Inferior parietal cortex (tissue), 1 donor: ENCODE data around the gene DOP1A.

Experiments
- DNase-seq: peaks from one replicate; pipeline ENCODE4 v3.0.0-alpha.2; 2016; ENCODE audit errors: extremely low spot score

The DOP1A gene

DNA sequence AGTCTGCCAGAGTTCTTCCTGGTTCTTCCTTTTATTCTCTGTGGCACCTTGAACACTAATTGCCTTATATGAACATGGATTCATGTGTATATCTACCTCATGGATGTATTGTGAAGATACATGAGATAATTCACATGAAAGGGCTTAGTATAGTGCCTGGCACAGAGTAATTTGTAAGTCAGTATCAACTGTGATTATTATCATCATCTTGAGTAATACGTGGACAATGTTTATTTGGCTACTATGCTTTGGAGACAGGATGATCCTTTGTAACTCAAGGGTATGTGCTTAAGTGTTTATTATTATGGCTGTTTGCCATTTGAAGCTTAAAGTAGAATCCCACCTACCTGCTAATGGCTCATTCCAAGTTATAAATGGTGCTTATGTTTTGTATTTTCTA is 16.0 kb downstream of the DOP1A start:
- DNase-seq: no peak

DNA sequence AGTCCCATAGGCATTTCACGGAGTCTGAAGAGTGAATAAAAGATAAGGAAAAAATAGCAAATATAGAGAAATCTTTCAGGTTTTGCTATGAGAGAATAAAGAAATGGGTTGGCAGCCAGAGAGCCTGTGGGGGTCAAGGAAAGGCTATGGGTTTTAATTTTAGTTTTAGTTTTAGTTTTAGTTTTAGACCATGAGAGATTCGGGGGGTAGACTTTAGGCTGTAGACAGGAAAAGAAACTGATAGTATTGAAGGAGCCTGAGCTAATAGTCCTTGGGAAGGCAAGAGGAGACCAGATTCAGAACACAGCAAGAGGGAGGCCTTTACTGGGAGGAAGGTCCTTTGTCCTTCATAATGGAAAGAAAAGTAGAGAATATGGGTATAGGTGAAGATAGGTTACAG is 19.3 kb downstream of the DOP1A start:
- no peak for DNase-seq

DNA sequence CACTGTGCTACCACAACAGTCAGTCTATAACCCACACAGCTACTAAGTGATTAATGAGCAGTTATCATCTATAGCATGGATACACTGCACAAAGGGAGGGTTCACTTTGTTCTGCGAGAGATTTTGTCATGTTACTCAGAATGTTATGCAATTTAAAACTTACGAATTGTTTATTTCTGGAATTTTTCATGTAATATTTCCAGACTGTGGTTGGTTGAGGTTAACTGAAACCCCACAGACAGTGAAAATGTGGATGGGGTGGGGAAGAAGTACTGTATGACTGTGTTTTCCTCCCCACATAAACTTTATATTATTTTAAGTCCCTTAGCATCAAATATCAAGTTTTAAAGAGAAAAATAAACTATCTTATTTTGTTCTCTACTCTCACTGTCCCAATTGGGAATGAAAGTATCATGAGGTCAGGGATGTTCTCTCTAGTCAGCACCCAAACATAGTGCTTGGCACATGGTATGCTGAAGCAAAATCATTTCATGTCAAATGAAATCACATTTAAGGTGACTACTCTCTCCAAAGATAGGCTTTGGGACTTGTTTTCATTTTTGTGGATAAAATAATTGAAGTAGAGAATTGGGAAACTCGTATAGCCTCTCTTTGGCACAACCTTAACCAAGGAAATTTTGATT is 25.4 kb downstream of the DOP1A start:
- DNase-seq: no peak

DNA sequence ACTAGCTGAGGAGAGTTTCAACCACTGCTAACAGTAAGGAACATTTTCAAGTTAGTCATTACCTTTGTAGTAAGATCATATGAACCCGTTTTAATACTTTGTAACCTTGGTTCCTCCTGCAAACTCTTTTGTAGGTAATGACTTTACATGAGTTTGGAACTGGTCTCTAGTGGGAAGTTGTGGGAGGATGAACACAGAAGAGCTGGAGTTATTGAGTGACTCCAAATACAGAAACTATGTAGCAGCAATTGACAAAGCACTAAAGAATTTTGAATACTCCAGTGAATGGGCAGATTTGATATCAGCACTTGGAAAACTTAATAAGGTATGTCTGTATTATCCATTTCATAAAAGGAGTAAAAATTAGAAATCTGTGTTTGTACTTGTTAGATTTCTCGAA is 29.3 kb downstream of the DOP1A start:
- no peak for DNase-seq

DNA sequence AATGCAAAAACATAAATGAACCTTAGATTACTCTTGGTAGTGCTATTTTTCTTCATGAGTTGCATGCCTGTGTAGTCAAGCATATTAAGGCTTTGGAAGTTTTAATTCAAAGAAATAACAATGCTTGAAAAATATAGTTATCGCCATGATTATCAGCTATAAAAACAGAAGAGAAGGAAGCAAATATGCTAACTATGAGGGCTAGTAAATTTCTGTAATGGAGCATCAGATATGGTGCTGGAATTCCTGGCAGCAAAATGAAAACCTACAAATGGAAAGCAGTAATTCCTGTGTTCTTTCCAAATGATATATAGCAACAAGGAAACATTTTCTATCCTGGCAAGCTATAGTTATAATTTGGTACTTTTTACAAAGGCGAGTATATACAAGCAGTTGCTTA is 29.7 kb downstream of the DOP1A start:
- DNase-seq: no peak

DNA sequence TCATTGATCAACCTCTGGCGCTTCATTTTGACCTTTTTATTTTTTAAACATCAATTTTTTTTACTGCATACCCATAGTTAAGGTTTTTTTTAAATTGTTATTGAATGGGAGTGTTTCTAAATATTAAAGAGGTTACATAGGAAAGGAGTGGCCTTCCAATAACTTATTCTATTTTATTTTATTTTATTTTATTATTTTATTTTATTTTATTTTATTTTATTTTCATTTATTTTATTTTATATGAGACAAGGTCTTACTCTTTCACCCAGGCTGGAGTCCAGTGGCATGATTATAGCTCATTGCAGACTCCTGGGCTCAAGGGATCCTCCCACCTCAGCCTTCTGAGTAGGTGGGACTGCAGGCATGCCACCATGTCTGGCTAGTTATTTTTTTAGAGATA is 30.2 kb downstream of the DOP1A start:
- DNase-seq: no peak

DNA sequence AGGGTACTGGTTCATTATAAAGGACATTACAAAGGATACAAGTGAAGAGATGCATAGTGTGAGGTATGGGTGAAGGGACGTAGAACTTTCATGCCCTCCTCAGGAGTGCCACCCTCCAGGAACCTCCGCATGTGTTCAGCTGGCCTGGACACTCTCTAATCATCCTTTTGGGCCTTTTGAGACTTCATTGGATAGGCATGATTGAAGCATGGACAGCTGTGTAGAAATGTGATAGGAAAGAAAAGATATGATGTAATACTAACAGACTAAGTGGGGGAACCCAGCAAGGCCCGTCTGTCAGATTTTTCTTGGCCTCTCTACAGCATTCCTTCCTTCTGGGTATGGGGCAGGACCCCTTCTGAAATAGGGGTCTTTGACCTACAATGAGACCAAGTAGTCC is 31.1 kb downstream of the DOP1A start:
- DNase-seq: no peak

DNA sequence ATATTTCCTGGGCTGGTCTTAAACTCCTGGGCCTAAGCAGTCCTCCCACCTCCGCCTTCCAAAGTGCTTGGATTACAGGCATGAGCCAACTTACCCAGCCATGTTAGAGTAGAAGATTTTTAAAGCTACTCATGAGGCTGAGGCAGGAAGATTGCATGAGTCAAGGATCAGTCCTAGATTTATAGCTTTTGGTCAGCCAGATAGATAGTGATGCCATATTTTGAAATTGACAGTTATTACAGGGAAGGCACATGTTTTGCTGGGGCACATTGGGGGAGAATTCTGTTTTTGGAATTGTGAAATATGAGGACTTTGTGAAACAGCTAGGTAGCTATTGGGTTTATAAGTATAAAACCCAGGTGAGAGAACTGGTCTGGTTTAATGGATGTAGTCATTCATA is 40.9 kb downstream of the DOP1A start:
- DNase-seq: no peak

DNA sequence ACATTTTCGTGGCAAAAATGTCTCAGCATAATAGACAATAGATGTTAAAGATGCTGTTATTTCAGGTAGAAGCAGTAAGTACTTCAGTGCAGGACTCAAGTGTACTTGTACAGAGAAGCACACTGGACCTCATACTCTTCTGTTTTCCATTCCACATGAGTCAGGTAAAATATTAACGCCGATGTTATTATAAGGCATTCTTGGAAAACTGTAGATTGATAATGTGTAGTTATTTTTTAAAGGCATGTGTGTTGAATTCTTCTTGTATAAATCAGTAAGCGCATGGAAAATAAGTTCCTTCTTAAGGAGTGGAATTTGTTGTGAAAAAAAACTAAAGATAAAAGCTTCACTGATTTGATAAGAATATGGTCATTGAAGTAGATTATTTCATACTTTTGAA is 45.8 kb downstream of the DOP1A start:
- DNase-seq: no peak

DNA sequence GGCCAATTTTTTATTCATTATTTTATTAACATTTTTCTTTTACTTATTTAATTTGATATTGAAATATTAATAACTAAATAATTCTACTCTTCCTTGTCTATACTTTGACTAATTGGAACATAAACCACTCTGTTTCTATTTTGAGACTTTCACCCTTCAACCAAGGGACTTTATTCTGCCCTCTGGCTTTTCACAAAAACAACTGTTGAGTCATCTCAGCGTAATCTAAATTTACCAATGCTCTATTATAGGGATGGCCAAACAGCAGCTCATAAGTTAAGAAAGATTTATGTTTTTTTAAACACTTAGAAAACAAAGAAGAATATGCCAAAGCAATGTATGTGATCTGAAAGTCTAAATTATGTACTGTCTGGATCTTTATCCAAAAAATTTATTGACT is 46.7 kb downstream of the DOP1A start:
- DNase-seq: no peak

DNA sequence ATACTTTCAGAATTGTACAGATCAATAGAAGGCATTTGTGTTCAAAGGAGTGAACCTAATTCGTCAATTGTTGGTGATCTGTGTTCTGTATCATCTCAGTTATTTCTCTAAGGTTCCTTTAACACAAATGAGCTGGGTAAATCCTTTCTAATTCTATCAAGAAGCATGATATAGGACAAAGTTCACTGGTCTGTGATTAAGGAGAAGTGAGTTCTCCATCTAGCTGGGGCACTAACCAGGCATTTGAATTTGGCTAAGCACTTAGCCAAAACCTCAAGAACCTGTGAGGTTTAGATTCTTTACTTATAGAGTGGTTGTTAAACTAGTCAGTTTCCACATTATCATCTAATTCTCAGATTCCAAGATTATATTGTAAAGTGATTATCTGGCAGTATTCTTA is 50.3 kb downstream of the DOP1A start:
- DNase-seq: no peak

DNA sequence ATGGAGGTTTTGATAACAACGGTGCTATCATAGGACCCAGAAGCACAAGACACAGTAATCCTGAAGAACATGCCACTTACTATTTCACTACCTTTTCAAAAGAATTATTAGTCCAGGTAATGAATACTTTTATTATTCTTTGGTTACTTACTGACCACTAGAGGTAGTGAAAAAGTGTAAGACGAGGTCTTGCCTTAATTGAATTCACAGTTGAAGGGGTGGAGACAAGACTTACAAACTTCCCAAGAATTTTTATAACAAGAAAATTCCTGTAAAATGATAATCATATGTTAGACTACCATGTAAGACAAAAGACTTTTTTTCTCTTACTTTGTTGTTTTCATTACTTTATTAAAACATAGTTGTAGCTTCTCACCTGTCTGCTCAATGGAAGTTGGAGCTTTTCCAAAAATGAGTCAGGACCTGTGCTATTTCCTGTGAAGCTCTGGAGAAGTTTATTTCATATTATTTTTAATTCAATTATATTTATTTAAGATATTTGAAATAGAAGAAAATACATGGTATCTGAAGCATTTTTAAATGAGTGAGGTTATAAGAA is 52.4 kb downstream of the DOP1A start:
- DNase-seq: no peak

DNA sequence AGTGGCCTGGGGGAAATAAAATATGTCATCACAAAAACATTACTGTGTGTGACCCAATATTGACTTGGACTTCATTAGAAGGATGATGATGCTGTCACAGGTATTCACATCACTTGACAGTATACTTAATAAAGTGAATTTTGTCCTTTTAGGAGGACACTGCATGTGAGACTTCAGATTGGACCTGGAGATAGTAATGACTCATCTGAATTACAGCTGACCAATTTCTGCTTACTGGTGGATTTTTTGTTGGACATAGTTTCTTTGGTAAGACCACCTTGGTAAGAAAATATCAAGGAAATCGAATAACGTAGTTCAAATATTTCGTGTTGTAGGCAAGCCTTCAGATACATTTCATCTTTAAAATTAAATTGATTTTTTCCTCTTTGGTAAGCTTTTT is 57.1 kb downstream of the DOP1A start:
- no peak for DNase-seq

DNA sequence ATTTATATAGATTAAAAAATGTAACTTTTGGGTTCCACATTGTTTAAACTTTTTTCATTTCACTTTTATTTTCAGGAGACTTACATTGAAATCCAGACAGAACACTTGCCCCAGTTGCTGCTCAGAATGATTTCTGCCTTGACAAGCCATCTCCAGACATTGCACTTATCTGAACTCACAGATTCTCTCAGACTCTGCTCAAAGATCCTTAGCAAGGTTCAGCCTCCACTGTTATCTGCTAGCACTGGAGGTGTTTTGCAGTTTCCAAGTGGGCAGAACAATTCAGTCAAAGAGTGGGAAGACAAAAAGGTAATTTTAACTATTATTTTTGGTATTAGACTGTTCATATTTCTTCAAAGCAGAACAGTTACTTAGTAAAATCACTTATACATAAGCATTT is 58.0 kb downstream of the DOP1A start:
- no peak for DNase-seq

DNA sequence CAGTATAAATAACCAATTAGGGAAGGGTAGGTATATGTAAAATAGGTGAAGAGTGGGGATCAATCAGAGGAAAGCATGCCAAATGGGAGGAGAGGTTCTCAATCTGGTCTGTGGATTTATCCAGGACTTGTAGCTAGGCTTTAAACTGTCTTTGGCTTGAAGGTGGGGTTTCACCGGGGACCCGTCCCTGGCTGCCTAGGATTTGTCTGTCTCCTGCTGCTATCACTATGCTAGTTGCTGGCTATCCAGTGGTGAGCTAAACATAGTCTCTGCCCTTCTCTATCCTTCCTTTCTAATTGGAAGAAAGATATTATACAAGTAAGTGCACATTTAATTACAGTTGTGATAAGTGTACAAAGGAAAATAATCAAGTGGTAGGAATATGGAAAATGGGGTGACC is 58.8 kb downstream of the DOP1A start:
- no peak for DNase-seq

DNA sequence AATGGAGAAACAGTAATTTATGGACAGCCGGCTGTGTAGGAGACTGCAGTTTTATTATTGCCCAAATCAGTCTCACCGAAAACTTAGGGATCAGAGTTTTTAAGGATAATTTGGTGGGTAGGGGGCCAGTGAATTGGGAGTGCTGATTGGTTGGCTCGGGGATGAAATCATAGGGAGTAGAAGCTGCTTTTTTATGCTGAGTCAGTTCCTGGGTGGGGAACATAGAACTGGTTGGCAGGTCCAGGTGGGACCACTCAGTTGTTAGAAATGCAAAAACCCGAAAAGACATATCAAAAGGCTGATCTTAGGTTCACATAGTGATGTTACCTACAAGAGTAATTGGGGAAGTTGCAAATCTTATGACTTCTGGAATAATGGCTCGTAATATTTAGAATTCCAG is 59.3 kb downstream of the DOP1A start:
- DNase-seq: no peak

DNA sequence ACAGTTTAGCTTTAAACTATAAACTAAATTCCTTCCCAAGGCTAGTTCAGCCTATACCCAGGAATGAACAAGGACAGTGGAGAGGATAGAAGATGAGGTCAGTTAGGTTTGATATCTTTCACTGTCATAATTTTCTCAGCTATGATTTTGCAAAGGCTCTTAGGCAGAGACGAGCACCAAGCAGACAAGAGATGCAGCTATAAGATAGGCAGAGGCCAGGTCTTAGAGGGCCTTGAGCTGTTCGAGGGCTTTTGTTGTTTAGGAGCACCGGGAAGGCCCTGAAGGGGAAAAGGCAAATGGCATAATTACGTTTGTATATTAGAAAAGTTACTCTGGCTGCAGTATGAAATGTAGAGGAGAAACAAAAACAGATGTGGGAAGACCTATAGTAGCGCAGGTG is 59.8 kb downstream of the DOP1A start:
- no peak for DNase-seq

DNA sequence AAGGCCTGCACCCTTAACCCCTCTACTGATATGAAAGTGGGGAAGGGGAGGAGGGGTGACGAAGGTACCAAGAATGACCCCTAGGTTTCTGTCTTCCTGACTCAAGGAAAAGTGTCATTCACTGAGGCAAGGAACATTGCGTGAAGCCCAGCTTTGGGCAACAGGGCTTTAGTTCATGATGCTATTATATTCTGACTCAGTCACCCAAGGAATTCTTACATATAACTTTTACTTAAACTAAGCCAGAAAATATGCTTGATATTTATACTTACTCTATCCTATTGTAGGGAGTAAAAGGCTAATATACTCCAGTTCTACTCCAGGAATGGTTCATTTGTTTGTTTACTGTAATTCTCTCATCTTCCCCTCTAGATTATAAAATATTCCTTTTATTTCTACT is 60.5 kb downstream of the DOP1A start:
- DNase-seq: no peak

DNA sequence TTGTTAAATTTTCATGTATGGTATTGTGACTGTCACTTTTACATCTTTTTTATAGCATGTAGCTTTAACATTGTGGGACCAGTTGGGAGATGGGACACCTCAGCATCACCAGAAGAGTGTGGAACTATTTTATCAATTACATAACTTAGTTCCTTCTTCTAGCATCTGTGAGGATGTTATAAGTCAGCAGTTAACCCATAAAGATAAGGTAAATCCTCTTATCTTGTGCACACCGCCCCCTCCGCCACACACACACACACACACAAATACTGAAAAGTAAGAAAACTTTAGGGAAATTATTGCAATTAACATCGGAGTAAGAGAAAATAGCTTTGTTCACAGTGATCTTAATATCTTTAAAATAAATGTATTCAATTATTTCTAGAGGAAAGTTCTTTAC is 64.7 kb downstream of the DOP1A start:
- no peak for DNase-seq

DNA sequence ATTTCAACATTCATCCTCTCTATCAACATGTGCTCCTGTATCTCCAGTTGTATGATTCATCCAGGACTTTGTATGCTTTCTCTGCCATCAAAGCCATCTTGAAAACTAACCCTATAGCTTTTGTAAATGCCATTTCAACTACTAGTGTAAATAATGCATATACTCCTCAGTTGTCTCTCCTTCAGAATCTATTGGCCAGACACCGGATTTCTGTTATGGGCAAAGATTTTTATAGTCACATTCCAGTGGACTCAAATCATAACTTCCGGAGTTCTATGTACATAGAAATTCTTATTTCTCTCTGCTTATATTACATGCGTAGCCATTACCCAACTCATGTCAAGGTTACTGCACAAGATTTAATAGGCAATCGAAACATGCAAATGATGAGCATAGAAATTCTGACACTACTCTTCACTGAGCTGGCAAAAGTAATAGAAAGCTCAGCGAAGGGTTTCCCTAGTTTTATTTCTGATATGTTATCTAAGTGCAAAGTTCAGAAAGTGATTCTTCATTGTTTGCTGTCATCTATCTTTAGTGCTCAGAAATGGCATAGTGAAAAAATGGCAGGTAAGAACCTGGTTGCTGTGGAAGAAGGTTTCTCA is 70.7 kb downstream of the DOP1A start:
- DNase-seq: no peak

DNA sequence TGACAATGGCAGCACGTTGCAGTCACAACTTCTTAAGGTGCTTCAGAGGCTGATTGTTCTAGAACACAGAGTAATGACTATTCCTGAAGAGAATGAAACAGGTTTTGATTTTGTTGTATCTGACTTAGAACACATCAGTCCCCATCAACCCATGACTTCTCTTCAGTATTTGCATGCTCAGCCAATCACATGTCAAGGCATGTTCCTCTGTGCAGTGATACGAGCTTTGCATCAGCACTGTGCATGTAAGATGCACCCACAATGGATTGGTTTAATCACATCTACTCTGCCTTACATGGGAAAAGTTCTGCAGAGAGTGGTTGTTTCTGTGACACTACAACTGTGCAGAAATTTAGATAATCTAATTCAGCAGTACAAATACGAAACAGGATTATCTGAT is 71.3 kb downstream of the DOP1A start:
- DNase-seq: no peak

DNA sequence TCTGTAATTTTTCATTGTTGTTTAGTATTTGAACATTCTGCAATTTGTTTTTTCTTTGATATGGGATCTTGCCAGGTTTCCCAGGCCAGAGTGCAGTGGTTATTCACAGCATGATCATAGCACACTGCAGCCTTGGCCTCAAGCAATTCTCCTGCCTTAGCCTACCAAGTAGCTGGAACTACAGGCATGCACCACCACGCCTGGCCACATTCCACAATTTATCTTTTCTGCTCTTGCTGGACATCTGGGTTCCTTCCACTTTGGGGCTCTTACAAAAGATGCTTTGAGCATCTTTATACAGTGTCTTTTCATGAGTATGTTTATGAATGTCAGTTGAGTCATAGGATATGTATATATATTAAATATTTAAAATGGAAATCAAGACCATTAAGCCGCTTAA is 83.6 kb downstream of the DOP1A start:
- DNase-seq: no peak

DNA sequence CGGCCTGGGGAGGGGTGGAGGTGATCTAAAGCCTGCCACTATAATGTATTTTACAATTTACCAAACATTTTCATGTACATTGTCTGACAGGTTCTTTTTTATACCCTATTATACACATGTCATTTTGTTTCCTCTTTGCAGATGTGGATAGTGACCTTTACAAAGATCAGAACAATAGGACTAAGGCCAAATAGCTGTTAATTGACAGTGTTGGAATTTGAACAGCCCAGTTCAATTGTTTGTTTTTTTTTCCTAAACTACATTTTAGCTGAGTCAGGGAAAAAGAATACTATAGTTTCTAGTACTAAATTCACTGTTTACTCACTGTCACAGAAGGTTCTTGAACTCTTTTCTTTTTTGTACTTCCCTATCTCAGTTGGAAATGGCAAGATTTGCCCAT is 85.4 kb downstream of the DOP1A start:
- DNase-seq: no peak
